GM18526 (cell line): ENCODE data around the gene ATG13.

Experiments used
- POLR2A ChIP-seq: IDR thresholded peaks from 3 replicates; pipeline ENCODE4 v1.6.1; 2011; ENCODE audit not compliant: insufficient read length; ENCODE audit errors: extremely low read depth

ATG13 gene

DNA sequence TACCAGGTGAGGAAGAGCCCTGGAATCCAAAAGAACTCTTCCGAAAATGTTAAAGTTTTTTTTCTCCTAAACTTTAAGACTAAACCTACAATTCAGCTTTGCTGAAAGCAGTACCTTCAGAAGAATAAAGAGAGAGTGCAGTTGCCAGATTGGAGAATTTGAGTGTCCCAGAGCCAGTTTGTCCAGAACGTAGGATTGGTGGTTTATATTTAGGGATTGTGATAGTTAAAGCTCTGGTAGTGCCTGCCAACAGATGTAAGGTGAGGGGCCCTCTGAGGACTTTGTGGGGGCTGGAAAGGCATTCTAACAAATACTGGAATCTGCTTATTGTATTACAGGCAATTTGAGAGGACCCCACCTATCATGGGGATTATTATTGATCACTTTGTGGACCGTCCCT lies 39.8 kb downstream of the ATG13 start:
- TF ChIP-seq POLR2A = no peak

DNA sequence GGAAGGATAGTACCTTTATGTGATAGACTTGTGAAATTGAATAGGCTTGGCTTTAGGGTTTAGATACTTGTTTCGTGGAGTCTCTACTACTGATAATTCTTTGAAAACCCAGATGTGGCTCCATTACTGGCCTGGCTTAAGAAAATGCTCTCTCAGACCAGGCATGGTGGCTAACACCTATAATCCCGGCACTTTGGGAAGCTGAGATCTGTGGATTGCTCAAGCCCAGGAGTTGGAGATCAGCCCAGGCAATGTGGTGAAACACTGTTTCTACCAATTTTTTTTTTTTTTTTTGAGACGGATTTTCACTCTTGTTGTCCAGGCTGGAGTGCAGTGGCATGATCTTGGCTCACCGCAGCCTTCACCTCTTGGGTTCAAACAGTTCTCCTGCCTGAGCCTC lies 40.9 kb downstream of the ATG13 start:
- no peak for TF ChIP-seq POLR2A

DNA sequence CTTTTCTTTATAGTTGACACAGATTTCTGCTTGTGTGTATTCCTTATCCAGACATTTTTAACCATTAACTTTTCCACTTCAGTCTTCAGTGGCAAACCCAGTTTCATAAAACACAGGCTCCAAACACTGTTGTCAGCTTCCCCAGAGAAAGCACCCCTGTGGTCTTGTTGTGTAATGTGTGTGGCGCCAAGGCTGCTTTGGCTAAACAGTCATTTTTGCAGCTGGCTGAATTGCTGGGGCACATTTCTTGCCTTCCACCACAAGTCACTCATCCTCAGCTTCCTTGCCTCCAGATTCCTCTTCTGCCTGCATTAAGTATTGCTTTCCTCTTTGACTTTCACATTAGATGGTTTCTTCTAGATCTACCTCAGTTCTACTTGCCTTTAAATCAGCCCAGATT lies 42.6 kb downstream of the ATG13 start:
- no peak for TF ChIP-seq POLR2A

DNA sequence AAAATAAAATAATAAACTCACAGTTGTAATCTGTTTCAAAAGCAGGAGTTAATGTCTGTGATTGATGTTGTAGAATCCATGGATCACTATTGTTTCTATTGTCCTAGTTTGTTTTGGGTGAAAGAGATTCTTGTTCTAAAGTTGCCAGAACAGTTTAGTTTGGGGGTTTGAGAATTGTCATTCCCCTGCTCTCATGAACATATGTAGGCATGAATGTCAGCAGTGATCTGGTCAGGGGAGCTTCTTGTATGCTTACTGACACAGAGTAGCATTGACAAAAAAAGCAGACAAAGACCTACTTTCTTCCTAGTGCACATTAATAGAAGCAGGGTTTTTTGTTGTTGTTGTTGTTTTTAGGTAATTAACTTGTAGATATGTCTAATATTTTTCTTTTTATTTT lies 44.5 kb downstream of the ATG13 start:
- no peak for TF ChIP-seq POLR2A

DNA sequence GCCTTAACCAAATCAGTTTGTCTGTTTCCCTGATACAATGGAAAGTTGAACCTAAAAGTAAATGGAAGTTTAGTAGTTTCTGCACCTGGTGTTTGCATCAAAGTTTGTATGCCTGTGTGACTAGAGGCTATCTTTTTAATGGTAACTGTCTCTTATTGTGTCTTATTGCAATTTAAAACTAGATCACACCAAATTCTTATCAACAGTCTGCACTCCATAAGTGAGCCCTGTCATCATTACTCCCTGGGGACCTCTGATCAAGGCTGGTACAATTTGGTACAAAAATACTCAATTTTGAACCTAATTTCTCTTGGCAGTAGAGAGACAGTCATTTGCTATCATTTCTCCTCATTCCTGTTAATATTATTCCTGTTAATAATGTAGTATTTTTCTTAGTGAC lies 45.0 kb downstream of the ATG13 start:
- no peak for TF ChIP-seq POLR2A

DNA sequence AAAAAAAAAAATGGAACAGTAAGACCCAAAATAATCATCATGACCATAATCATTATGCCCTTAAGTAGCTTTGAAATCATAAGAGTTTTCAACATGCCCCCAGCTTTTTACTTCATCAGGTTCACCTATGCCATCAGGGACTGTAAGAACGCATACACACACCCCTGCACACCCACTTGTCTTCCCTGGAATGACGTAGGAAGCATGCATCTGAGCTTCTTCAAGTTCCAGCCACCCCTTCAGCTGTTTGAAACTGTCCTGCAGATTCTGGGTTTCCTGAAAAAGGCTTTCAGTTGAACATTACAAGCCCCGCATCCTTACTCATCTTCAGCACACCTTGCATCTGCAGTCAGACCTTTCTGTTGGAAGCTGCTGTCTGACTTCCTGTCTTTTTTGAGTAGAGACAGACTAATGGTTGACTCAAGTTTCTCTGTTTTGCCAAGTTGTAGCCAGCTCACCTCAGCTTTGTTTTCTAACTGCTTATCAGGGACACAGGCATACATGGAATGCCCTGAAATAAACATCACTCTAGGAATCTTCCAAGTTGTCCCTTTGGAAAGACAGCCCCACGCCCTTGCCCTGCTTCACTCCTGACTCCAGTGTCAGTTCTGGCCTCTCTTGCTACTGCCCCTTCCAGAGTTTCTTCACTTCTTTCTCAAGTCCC lies 46.1 kb downstream of the ATG13 start:
- no peak for TF ChIP-seq POLR2A

DNA sequence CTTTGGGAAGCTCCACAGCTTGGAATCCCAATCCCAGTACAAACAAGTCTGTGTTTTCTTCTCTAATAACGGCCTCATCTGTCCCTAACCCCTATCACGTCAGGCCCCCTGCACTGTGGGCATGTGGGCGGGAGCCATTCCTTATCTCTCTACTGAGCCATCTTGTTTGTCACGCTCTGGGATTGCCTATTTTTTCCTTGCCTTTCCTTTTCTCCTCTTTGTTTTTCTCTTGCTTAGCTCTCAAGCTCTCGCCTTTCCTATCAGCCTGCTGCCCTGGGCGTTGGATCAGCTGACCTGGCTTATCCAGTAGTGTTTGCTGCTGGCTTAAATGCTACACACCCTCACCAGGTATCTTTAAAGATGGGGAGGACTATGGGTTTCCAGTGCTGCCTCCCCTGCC lies 47.3 kb downstream of the ATG13 start:
- TF ChIP-seq POLR2A = no peak

DNA sequence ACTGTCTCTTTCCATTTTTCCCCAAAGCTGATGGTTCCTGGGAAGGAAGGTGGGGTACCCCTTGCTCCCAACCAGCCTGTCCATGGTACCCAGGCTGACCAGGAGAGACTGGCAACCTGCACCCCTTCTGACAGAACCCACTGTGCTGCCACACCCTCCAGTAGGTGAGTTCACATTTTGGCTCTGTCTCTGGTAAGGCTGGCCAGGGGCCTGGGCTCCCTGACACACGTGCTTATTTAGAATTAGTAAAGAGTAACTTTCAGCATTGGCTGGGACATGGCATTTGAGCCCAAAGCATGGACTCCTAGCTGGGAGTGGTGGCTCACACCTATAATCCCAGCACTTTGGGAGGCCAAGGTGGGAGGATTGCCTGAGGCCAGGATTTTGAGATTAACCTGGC lies 48.0 kb downstream of the ATG13 start:
- no peak for TF ChIP-seq POLR2A

DNA sequence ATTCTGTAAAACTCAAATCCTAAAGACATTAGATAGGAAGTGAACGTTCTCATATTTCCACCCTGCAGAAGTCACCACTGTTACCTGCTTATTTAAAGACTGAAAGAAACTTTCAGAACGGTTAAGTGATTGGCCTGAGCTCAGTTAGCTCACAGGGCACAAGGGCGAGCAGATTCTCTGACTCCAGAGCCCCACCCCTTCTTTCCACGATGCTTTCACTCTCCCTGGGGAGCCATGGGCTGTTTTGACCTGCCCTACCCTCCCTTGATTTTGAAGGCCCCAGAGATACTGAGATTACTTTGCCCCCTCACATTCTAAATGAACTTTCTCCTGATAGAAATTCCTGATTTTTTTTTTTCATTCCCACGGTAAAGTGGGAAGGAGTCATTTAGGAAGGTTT lies 49.2 kb downstream of the ATG13 start:
- no peak for TF ChIP-seq POLR2A

DNA sequence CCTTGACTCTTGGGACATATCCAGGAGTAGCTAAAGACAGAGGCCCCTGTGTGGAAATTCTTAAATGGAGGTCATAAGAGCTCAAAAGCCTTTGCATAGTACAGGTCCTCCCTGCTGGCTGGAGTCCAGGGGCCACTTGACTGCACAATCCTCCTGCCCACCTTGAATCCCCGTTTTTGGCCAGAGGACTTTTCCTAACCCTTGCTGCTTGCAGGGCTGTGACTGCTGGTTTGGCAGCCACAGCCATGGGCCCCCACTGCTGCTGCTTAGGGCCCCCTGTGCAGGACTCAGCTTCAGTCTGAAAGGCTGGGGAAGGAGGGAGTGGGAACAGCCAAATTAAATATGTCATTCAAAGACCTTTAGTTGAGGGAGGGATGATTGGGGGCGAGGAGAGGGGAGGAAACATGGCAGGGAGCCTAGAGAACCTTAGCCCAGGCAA lies 49.7 kb downstream of the ATG13 start:
- TF ChIP-seq POLR2A = no peak

DNA sequence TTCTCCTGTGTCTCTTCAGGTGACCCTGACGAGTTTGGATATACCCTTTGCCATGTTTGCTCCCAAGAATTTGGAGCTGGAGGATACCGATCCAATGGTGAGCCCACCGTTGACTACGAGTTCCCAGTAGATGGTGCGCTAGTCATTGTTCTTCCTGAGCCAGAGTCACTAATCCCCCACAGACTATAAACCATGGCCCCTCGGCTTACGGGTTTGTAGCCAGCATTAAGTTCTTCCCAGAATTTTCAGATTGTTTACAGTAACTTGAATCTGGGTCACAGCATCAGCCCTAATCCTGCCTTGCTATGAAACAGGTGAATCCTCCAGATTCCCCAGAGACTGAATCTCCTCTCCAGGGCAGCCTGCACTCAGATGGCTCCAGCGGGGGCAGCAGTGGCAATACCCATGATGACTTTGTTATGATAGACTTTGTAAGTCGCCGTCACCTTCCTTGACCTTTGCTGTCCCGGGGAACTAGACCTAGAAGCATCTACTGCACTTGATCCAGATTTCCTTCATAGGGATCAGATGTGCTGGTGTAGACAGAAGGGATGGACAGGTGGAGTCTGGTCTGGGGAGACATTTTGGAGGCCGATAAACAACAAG lies 51.2 kb downstream of the ATG13 start:
- no peak for TF ChIP-seq POLR2A

DNA sequence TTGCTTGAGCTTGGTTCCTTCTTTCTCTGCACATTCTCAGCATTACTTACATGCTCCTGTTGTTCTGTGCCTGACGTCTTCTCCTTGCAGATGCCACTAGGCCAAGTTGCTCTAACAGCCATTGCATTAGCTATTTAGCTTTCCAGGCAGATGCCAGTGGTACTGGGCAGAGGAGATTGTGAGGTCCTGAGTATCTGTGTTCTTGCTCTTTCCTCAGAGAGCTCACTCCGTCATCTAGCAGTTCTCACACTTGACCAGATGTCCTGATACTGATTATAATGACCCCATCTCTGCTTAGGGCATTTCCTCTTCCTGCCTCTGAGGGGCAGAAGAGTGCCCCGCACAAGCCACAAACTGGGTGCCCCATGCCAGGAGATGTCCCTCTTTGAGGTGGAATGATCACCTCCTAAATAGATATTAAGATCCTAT lies 52.4 kb downstream of the ATG13 start:
- no peak for TF ChIP-seq POLR2A

DNA sequence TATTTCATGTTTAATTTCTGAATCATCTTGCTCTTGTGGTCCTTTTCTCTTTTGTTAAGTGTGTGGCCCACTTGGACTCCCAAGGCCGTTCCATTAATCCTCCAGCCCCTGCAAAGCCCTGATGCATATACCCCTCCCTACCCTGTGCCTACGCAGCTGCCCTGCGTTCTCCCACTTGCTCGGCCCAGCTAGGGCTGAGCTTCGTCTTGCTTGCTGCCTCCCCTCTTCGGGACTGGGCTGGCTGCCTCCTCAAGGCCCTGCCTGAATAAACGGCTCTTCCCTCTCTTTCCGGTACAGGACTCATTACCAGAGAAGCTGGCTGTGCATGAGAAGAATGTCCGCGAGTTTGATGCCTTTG lies 54.6 kb downstream of the ATG13 start:
- no peak for TF ChIP-seq POLR2A

DNA sequence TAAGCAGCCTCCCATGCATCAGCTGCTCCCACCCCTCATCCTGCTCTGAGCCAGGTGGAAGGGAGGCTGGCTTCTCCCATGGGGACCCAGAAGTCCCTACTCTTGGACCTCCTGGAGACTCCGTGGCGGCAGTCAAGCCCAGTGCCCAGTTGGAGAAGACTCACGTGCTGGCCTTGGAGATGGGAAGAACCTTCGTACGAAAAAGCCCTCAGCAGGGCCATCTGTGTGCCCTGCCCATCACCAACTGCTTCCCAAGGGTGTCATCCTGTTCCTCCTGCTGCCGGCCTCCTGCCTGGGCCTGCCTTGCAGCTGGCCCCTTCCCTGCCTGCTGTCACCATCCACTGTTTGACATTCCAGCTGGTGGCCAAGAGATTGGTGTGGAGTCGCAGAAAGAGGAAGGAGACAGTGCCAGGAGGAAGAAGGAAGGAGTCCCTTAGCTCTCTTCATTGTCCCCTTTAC lies 55.1 kb downstream of the ATG13 start:
- TF ChIP-seq POLR2A = no peak

DNA sequence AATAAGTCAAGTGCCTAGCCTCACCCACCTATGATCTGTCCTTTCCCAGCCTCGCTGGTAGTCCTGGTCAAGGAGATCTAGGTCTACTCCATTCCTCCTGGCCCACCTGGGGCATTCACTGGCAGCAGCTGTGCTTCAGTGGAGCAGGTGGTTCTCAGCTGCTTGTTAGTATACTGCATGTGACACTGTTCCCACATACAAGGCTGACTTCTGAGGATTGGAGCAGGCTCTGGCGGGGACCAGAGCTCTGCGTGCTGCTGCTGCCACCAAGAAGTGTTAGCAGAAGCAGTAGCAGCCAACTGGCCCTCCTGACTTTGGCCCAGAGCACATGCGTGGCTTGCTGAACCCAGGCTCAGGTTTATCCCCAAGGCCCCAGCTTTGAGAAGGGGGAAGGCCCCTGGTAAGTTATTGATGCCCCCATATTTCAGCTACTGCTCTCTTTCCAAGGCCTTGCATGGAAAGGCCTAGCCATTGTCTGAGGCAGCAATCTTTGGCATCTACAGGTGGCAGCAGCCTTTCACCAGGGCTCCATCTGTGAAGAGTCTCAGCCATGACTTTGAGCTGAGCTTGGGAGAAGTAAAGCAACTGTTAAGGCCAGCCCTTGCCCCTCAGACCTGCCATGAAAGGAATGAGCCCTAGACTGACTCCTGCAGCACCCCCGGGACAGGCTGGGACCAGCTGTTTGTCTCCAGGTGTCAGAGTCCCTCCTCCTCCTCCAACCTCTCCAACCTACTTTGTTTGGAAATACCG lies 56.5 kb downstream of the ATG13 start:
- no peak for TF ChIP-seq POLR2A
